Occipital lobe (tissue), 2 donors: Measurements from ENCODE around the gene AGBL4. TPM values are rescaled to one million over a fixed set of nuclear protein-coding genes. Genes with fewer than 3 reads are reported as not detected.

ENCODE experiments used
- DNase-seq: peaks from one replicate; lab custom pipeline; 2025; lab: John Stamatoyannopoulos, UW
- total RNA-seq: library from RNA; depleted of rRNA; stranded (reverse); fragments of >200 nt; gene quantifications from one replicate; pipeline ENCODE4 v1.2.3, GENCODE V29; 2014

Gene AGBL4
- total RNA-seq, 1 donor from 2014 or later, result 3.4 TPM

- no peak for DNase-seq
Measured at GRCh38 chr1:48772211-48772610, 1251.5 kb downstream of the AGBL4 start.

GRCh38 chr1:48771561-48771960 is 1252.2 kb downstream of the AGBL4 start:
- DNase-seq, result no peak

GRCh38 chr1:48767975-48768510 is 1255.7 kb downstream of the AGBL4 start:
- DNase-seq, result no peak

GRCh38 chr1:48765335-48765734 is 1258.4 kb downstream of the AGBL4 start:
- no peak for DNase-seq

GRCh38 chr1:48761986-48762385 is 1261.8 kb downstream of the AGBL4 start:
- no peak for DNase-seq

DNA sequence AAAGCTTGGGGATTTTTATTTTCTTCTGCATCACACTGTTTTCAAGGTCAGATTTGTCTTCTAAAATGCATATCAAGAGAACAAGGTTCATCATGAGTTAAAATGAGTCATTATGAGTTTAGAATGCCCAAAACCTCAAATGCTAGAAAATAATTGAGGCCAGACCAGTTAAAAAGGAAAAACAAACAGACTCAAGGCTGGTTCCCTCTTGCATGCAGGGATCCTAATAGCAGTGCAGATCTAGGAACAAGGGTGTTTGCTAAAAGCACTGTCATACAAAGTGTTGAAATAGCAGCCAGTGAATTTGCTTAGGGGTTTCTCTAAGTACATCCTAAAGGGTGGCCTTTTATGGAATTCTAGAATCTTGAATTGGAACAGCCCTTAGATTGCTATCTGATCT is 1262.3 kb downstream of the AGBL4 start:
- no peak for DNase-seq

- no peak for DNase-seq
Measured at GRCh38 chr1:48760857-48761256, 1262.9 kb downstream of the AGBL4 start.

DNA sequence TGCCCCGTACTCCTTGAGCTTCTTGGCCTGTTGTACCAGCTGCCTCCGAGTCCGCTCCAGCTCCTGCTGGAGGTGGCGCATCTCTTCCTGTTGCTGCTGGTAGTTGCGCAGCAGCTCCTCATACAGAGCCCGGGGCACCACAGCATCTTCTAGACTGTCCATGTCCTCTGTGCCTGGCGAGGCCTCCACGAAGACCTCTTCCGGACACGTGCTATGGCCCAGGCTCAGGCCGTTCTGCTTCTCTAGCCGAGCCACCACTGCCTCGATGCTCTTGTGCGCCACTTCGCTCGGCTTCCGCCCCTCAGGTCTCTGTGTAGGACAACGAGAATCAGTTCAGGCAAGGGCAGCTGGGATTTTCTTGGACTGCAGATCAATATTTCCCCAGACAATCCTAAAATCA is 1264.8 kb downstream of the AGBL4 start:
- no peak for DNase-seq

DNA sequence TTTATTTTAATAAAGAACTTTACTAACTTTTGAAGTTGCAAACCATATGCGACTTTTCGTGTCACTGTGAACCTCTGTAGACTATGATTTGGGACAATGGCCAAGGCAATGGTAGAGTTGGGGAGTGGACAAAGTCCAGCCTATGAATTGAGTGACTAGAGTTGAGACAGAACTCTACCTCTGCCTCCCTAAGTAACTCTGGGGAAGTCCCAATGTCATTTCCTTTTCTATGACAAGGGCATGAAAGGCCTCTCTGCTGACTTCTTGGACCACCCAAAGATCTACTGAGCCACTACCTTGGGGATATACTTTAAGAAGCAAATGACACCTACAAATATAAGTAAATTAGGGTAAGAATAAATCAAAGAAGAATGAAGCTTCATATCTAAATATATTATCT is 1266.4 kb downstream of the AGBL4 start:
- no peak for DNase-seq

DNA sequence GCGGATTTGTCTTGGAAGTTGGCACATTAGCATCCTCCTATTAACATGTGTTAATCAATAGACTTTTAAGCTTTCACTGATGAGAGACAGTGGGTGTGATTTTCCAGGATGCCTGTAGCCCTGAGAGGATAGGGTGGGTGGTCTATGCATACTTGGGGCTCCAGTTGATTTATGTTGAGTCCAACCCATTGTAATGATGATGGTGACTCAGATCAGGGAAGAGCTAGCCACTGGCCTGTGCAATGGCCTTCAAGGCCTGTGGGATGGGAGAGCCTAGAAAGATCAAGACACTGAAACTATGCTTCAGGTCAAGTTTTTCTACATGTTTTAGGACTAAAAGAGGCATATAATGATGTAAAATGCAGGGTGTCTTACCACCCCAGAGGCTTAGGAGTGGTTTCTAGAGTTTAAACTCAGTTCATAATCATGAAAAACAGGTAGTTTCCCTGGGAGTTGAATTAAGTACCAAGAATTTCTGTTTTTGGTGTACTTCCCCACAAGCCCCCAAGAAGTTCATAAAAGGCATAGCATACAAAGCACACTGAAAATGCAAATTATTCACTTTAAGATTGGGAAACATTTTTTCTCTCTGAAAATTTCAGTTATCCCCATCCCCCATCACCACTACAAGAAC is 1267.0 kb downstream of the AGBL4 start:
- DNase-seq, result no peak

DNA sequence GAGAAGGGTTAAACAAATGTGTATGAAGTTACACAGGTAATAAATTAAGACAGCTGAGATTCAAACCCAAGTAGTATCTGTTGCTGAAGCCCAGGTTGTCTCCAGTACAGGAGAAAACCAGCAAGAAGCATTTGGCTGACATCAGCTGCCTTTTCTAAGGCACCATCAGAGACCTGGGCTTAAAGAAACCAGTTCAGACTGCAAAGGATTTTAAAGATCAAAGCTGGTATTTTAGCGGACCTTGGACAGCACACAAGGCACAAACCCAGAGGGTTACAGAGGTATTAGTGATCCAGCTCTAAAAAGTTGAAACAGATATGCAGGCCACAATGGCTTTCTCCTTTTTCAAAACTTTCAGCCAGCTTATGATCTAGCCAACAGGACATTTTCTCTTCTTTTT is 1270.5 kb downstream of the AGBL4 start:
- no peak for DNase-seq

DNA sequence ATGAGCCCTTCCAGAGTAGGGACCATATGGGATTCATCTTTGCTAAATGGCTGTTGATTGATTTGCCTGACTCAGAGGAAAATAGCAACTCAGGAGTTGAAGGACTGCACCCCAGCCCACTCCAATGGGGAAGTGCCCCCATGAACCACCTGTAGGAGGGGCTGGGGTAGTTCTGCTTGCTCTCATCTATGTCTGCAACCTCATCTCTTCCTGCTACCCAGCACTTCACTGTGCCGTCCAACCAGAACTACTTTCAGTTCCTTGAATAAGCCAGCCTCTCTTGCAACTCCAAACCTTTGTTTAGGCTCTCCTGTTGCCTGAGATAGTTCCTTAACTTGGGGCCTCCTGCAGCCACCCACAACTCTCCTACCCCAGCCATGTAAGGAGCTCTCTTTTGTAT is 1273.6 kb downstream of the AGBL4 start:
- DNase-seq, result no peak

DNA sequence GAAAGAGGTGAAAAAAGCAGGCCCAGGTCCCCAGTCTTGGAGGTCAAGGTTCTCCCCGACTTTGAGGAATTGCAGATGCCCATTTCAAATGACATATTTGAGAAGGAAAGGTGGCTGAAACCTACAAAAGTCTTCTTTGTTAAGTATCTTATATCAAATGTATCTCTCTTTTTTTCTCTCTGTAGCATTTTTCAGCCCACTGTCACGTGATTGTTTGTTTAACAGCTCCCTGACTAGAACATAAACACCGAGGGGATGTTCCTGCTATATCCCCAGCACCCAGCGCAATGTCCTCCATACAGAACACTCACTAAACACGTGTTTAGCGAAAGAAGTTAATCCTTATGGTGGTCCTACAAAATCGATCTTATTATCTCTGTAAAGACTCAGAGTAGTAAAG is 1274.7 kb downstream of the AGBL4 start:
- no peak for DNase-seq

DNA sequence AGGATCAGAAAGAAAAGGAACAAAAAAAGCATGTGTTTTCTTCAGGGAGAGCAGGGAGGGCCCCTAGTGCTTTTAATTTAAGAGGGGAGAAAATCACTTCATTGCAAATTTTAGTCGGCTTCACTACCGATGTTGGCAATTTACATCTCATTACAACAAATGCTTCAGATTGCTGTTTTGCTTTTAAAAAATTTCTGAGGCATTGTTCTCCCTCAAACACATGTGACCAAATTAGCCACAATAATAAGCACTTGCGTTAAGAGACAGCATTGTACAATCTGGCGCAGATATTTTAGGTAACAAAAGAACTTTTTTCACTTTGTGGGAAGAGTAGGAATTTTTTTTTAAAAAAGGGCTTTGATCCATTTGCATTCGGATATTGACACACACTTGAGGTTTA is 1276.8 kb downstream of the AGBL4 start:
- DNase-seq, result no peak

- DNase-seq, result no peak
Measured at GRCh38 chr1:48744032-48744431, 1279.7 kb downstream of the AGBL4 start.

GRCh38 chr1:48743480-48743879 is 1280.3 kb downstream of the AGBL4 start:
- DNase-seq, result no peak

DNA sequence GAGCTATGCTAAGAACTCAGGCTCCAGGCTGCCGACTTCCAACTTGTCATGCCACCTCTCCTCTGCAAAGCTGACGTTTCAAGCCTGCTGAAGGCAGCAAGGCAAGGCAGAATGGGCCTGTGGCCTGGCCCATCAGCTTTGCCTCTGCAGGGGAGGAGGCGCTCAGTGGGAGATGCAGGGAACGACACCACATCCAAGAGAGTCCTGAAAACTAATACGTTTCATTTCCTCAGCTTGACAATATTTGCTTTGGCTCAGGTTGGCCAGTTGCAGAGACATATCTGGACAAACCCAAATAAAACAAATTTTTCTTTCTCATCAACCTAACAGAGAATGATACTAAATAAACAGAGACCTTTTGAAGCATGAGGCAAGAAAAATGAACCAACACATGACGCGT is 1282.4 kb downstream of the AGBL4 start:
- no peak for DNase-seq

- no peak for DNase-seq
Measured at GRCh38 chr1:48740621-48741020, 1283.1 kb downstream of the AGBL4 start.

- DNase-seq, result no peak
Measured at GRCh38 chr1:48739091-48739490, 1284.7 kb downstream of the AGBL4 start.

- DNase-seq, result no peak
Measured at GRCh38 chr1:48738356-48738755, 1285.4 kb downstream of the AGBL4 start.

- no peak for DNase-seq
Measured at GRCh38 chr1:48735796-48736195, 1288.0 kb downstream of the AGBL4 start.

- no peak for DNase-seq
Measured at GRCh38 chr1:48730164-48730910, 1293.4 kb downstream of the AGBL4 start.

- DNase-seq, result no peak
Measured at GRCh38 chr1:48728584-48728983, 1295.2 kb downstream of the AGBL4 start.
